GM19043 (cell line): ENCODE results near the gene PSMB7.

Experiments
- ATAC-seq: cut with Tn5 transposase; IDR thresholded peaks from one replicate; pipeline ENCODE4 v1.9.1; 2021; ENCODE audit warnings: low read depth; ENCODE audit not compliant: unreplicated experiment

The PSMB7 gene

DNA sequence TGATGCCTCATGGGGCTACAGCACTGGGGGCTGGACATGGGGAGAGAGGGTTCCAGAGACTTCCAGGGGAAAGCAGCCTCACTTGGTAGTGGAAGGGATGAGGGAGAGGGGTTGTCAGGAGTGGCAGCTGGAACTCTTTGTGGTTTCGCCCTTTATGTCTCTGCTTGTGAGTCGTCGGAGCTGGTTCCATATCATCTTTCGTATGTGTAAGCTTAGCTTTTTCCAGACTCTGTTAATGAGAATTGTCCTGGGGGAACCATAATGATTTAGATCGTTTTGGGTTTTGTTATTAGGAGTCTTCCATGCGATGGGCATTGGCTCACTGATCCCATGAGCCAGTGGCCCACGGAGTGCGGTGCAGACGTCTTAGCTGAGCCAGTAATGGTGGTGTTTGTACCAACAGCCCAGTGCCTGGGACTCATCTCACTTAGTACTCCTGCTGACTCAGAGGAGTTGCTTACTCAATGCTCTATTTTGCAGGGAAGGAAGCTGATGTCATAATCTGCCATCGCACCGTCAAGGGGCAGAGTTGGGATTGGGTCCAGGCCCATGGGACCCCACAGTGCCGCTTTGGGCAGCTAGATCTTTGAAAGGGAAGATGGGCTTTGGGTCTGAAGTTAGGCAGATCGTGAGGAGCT is 109.0 kb downstream of the PSMB7 start:
- no peak for ATAC-seq

DNA sequence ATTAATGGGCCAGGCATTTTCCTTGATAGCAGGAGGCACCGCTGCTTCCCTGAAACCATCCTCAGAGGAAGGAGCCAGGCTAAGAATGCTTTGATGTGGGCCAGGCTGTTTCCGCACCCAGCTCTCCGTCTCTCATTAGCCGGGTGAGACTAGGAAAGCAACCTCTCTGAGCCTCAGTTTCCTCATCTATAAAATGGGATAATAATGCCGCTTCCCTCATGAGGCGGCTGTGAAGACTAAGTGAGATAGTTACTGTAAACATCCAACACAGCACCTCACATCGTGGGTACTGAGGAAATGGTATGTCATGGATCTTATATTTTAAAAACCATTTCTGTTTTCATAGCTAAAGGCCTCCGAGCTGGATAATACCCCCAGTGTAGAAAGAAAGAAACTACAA is 111.0 kb downstream of the PSMB7 start:
- ATAC-seq = no peak

DNA sequence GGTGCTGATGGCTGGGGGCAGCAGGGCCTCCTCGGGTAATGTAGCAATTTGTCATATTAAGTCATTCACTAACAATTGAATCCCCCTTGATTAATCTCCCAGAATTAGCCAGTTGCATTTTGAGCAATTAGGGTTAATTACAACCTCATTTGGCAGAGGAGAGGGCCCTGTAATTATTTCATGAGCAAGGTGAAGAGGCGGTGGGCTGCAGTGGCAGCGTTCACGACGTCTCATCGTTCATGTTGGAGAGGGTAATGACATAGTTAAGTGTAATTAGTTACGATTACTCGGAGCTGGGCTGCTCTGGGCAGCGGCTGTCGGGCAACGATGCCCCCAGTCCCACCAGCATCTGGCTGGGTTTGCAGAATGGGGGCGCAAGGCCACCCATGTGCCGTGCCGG is 111.5 kb downstream of the PSMB7 start:
- no peak for ATAC-seq
